ENCODE data around the gene IGFBP5. TPM values are rescaled to one million over a fixed set of nuclear protein-coding genes. Genes with fewer than 3 reads are reported as not detected.
A peak's percentile ranks its signal among the peaks of the same experiment; 100 is the strongest.

Gene IGFBP5
- total RNA-seq, 1 experiment from 2014 or later = 4.4 TPM

DNA sequence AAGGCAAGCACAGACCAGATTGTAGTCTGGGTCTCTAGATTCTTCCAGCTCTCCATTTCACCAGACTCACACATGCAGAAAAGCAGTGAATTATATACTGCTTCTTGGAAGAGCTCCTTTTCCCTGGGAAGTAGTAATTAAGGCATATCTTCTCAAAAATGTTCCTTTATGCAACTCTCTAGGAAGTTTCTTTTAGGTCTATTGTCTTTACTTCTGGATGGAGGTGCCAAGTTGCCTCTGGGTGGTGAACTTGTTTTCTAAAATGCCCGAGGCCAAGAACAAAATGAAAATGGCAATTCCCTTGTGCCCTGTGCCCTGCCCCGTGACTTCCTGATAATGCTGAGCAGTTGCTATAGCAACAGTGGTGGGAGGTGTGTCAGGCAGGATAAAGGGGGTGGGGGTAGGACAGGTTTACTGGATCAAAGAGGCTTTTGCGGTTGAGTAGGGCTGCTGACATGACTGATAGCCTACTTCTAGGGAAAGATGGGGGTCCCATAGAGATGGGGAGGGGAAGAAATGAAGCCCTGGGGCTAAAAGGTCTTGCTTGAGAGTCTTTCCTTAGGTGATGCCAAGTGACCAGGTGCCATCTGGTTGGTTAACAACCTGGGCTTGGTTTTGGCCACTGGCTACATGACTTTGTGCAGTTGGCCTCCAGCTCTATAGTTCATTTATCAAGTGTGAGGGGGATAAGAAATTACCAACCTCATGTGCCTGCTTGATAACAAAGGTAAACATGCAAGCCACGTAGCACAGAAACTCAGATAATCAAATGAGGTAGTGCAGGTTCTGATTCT is 50.3 kb downstream of the IGFBP5 start:
- no peak for DNase-seq (ENCODE audit: low spot score)

DNA sequence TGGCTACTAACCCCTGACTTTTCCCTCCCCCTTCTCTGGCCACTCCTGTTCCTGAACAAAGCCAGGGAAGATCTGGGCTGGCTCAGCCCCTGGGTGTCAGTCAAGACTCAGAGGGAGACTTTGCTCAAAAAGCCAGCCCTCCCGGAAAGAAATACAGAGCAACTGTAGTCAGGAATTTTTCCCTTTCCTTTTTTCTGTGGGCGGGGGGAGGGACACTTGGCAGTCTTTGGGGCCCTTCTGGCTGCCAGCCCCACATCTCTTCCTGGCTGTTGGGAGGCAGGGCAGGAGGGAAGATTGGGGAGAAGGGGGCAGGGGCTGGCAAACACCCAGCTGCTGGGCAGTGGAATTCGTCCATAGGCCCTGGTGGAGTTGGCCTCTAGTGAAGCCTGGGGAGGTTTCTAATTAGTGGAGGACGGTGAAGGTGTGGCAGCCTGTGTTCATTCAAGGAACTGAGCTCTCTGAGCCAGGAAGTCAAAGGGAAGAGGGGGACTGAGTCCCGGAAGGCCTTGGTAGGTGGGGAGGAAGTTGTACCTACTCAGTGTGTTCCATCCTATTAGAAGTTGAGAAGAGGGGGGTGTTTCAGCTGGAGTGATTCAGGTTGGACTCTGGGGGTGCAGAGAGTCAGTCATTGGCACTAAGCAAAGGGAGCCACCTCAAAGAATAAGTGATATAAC is 51.2 kb downstream of the IGFBP5 start:
- DNase-seq (ENCODE audit: low spot score) = no peak

DNA sequence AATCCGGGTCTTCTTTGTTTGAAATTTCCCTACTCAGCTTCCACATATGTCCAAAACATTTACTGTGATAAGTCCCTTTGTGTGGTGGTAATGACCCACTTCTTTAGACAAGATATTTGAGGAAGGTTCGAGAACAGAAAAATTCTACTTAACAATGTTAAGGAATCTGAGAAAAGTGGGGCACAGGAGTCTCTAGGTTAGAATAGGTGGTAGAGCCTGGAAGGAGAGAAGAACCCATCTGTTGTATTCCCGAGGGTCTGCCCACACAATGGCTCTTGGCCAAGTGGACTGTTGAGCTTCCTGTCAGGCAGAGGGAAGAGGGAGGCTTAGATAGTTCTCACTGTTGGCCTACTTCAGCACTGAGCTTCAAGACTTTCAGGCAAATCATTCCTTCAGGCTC is 57.9 kb downstream of the IGFBP5 start:
- no peak for DNase-seq (ENCODE audit: low spot score)

DNA sequence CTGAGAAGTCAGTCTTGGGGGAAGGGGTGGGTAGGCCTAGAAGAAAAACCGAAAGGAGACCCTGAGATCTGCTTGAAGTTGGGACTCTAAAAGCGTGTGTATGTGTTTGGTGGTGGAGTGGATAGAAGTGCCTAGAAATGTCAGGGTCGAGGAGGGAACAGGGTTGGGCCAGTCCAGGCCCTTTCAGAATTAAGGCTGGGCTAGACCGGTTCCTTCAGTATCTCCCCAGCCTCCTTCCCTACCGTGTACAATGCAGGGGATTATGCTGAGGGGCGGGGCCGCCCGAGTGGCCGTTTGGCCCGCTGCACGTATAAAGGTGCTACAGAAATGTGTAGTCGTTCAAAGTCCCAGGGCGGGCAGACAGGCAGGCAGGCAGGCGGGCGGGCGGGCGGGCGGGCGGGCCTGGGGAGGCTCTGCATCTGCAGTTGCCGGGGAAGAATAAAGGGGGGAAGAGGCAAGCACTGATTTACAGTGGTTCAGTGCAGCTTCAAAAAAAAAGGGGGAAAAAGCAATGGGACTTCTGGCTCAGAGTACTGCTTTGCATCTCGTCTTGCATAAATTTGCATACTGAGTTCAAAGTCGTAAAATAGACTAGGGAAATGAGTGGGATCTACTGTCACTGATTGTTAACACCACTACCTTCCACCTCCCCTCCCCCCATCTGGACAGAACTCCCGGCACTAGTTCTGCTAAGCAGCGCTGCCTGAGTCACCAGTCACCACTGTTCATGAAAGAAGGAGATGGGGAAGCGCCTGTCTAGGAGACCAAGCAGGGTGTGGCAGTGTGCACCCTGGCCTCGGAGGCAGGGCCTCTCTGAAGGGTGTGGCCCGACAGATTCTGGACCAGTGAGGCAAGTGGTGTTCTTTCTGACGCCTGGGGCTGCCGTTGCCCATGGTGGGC is 58.5 kb downstream of the IGFBP5 start:
- peak; percentile 85 for DNase-seq (ENCODE audit: low spot score)

DNA sequence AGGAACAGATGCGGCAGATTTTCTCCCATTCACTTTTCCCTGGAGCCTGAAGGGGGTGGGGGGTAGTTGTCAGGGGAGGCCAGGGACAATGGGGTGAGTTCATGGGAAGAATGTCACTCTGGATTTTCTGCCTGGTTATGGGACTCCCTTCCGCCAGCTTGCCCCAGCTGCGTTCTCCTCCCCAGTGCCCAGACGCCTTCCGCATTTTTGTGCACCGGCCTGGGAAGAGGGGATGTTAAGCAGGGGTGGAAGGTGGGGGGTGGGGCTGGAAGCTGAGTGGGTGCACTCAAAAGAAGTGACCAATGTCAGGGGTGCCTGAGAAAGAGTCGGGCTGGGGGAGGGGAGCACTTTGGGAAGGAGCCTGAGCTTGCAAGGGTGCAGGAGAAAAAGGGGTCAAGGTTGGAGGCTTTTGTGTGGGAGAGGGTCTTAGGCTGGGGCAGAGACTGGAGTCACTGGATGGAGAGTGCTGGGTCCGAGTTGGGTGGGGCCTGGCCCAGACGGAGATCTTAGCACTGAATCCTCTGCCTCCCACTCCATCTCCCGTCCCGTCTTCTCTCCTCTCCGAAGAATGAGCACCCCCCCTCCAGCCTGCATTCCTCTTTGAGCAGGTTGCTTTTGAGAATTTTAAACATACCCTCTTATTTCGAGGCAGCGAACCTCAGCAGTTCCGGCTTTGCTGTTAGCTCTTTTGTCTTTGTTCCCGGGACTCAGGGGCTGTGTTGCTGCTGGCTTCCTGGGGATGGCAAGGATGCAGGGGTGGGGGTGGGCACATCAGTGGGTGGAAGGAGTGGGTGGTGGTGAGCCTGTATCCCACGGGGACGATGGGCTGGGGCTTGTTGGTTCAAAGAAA is 59.4 kb downstream of the IGFBP5 start:
- DNase-seq (ENCODE audit: low spot score) = no peak

DNA sequence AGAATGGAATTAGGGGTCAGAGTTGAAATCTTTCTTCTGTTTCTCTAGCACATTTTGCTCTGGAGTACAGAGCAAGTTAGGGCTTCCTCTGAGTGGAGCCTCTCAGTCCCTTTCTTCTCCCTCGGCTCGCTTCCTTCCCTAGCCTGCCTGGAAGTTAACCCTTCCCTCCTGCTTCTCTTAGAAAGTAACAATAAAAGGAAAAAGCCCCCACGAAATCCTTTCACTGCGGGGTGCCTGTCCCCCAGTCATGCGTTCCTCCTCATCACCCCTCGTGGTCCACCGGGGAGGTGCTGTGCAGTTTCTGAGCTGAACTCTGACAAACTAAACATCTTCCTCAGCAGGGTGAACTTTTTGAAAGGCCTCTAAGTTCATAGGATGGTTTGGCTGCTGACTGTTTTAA is 60.2 kb downstream of the IGFBP5 start:
- DNase-seq (ENCODE audit: low spot score) = no peak

DNA sequence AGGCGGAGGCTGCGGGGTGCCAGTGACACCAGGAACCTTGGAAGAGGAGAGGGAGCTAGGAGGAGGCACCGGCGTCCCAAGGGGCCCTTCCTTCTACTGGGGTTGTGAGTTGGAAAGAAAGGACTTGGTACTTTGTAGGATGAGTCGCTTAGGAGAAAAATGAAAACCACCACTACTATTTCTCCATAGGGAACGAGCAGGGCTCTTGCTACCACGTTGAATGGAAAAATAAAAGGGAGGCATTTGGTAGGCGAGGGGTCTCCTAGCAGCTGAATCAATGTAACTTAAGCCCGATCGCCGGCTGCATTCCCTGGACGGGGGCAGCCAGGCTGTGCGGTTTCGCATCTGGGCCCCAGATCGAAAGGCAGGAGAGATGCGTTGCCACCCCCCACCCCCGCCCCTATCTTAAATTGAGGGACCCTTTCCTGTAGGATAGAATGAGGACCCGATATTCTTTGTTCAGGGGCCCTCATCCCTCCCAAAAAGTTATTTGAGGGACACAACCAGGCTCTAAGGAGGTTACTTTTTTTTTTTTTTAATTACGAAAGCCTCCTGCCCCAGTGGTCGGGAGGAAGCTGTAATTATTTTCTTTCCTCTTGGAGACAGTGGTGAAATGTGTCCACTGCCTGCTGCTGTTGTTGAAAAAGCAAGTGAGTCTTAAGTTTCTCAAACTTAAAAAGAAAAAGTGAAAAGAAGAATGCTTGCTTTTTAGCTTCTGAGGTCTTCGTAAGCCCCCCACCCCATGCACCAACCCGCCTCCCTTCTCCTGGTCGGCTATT is 60.8 kb downstream of the IGFBP5 start:
- DNase-seq (ENCODE audit: low spot score) = no peak

DNA sequence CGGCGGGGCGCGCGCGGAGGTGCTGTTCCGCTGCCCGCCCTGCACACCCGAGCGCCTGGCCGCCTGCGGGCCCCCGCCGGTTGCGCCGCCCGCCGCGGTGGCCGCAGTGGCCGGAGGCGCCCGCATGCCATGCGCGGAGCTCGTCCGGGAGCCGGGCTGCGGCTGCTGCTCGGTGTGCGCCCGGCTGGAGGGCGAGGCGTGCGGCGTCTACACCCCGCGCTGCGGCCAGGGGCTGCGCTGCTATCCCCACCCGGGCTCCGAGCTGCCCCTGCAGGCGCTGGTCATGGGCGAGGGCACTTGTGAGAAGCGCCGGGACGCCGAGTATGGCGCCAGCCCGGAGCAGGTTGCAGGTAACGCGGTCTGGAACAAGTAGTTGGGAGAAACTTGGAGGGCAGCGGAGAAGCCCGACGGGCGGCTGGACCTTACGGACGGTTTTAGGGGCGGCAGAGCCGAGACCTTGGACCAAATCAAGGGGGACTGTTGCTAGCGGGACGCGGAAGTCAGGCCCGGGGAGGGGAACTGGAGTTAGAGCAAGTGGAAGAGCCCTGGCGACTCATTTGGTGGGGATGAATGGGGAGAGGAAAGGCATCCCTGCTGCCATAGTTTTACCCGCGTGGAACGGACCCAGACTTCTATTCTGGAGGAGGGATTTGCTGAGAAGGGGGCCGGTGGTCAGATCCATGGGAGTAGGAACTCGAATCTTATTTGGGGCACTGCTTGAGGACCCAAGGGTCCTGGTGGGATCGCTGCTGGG is 61.6 kb downstream of the IGFBP5 start:
- no peak for DNase-seq (ENCODE audit: low spot score)

DNA sequence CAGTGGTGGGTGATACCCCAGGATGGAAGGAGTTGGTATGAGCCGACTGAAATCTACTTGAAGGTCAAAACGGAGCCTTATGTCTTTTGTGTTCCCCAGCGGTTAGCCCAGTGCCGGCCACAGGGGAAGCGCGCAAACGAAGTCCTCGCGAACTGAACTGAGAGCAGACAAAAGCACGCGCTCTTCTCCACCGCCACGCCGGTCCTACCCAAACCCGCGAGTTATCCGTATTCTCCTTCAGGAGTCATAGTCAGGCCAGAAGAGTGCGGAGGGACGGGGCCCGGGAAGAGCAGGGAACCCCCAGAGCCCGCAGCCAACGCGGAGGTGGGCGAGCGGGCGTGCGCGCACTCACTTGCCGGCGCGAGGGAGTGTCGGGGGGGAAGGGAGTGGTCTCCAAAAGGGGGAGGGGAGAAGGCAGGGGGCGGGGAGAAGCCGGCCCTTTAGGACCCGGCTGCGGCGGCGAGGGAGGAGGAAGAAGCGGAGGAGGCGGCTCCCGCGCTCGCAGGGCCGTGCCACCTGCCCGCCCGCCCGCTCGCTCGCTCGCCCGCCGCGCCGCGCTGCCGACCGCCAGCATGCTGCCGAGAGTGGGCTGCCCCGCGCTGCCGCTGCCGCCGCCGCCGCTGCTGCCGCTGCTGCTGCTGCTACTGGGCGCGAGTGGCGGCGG is 62.3 kb downstream of the IGFBP5 start, which contains the start of gene IGFBP2:
Gene IGFBP2 (plus strand): TSS at position 469 of the 664 bp plus-strand sequence. CDS start 104 bp downstream, at position 573.
- DNase-seq (ENCODE audit: low spot score) = no peak

DNA sequence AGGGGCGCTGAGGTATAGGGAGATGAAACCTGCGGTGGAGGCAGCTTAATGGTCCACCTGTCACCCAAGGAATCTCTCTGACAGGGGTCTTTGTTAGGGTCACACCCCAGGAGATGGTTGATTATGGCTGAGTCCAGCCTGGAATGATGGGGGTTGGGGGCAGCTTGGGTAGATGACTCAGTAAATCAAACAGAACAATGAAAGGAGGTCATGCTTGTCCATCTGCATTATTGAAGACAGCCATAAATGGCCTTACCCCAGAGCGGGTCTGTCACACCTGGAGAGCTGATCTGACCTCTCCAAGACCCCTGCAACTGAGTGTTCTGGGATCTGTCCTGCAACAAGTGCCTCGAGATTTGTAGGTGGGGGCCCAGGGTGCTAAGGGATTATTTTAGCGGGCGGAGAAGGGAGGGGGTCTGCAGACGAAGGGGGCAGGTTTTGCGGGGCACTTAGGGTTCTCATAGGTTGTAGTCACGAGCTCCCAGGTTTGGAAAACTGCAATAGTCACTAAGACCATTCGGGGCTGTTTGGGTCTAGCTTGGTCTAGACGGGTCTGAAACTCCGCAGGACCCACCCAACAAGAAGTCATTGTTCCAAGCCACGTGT is 62.9 kb downstream of the IGFBP5 start:
- DNase-seq (ENCODE audit: low spot score) = no peak

DNA sequence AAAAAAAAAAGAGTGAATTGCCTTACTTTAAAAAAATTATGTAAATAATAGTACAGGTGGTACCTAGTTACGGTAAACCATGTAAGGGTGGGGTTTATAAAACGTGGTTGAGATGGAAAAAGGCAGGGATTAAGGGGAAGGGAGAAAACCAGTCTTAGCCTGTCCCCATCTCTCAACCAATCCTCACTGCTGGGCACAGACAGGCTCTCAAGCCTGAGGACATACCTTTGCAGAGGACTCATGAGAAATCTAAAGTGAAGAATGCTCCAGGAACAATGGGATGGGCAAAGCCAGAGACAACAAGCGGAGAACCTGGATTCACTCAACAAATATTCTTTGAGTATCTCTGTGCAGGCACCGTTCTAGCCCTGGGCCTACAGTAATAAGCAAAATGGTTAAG is 65.6 kb downstream of the IGFBP5 start:
- no peak for DNase-seq (ENCODE audit: low spot score)

DNA sequence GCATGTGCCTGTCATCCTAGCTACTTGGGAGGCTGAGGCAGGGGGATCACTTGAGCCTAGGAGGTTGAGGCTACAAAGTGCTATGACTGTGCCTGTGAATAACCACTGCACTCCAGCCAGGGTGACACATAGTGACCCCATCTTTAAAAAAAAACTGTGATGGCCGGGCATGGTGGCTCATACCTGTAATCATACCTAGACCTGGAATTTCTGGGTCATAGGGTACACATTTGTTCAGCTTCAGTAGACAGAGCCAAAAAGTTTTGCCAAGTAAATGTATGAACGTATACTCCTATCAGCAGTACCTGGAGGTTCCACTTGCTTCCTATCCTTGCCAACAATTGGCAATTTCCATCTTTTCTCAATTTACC is 68.5 kb downstream of the IGFBP5 start:
- no peak for DNase-seq (ENCODE audit: low spot score)

DNA sequence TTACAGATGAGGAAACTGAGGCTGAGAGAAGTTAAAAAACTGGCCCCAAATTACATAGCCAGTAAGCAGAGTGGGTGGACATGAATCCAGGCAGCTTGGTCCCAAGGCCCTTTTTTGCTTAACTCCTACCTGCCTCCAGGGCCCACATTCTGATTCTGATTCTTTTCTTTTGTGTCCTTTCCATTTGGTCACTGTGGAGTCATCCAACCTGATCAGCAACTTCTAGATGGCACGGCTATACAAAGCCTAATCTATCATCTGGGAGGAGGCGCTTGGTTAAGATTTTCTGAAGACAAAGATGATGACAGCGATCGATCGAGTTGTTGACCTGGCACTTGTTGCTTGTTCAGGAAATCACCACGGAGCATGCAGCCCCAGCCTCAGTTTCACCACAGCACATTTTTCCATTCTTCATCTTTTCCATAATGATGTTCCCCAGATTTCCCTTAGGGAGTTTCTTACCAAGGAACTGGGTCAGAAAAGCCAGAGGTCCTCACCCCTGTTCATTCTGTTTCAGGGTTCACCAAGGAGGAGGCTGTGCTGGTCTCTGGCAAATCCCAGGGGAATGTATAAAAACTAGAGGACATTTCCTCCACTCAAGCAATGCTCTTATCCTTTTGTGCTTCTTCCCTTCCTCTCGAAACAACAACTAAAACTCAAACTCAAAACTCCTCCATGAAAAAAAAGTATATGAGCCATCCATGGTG is 69.0 kb downstream of the IGFBP5 start:
- DNase-seq (ENCODE audit: low spot score) = no peak

DNA sequence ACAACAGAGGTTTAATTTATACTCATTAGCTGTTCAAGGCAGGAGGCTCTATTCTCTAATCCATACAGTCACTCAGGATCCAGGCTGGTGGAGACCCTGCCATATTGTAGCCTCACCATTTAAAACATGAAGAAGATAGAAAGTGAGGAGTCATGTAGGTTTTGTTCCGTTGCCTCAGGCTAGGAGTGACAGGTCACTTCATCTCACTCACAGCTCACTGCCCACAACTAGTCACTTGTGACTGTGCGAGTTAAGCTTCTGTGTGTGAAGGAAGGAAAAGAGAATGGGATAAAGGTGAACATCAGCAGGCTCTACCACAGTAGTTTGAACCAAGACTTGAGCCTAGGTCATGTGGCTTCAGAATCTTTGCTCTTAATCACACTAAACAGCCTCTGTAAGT is 71.1 kb downstream of the IGFBP5 start:
- DNase-seq (ENCODE audit: low spot score) = no peak

DNA sequence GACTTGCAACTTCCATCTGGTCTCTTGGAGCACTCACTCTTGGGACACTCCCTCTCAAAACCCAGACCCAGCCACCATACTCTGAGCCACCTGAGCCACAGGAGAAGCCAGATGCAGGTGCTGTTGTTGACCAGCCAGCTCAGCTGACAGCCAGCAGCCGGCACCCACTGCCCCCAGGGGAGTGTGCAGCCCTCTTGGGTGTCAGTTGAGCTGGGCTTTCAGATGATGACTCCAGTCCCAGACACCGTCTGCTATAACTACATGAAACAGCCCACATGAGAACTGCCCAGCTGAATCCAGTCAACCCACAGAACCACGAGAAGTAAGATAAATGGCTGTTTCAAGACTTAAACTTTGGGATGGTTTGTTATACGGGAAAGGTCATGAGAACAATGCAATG is 72.8 kb downstream of the IGFBP5 start:
- no peak for DNase-seq (ENCODE audit: low spot score)
